Spleen (tissue), 11 donors: Measurements from ENCODE around the gene MAN1C1. TPM values are rescaled to one million over a fixed set of nuclear protein-coding genes. Genes with fewer than 3 reads are reported as not detected.
"Not testable (repeated sequence)": the region's sequence is repeated elsewhere in the genome, so short reads cannot be mapped to it uniquely, and the experiment has no call there.

Source experiments
- DNase-seq: peaks from one replicate; pipeline ENCODE4 v3.0.0-alpha.2; 2020
- H3K27ac ChIP-seq, 8 donors: fragments of 200-600 bp; sonication (generic) in 7 of 8; 1 replicate in 4 of 8; 2 replicates in 4 of 8; pipeline versions ENCODE4 v1.5.0 to v1.8.0; 2016 to 2021; ENCODE audit warnings: inconsistent platforms in 4 of 8, mild to moderate bottlenecking in 4 of 8, moderate library complexity in 1 of 8
- H3K27me3 ChIP-seq, 7 donors: fragments of 200-600 bp; sonication (generic) in 6 of 7; replicated peaks in 1 of 7; 1 replicate in 4 of 7; 2 replicates in 3 of 7; pipeline versions ENCODE4 v1.5.0 to v1.8.0; 2016 to 2021; ENCODE audit warnings: inconsistent platforms in 3 of 7, mild to moderate bottlenecking in 1 of 7
- H3K36me3 ChIP-seq, 6 donors: fragments of 200-600 bp; sonication (generic) in 5 of 6; 1 replicate in 4 of 6; 2 replicates in 2 of 6; pipeline versions ENCODE4 v1.5.0 to v1.8.0; 2016 to 2021; ENCODE audit warnings: inconsistent platforms in 2 of 6
- H3K4me1 ChIP-seq, 6 donors: fragments of 200-600 bp; sonication (generic) in 5 of 6; 1 replicate in 3 of 6; 2 replicates in 3 of 6; pipeline versions ENCODE4 v1.5.0 to v1.8.0; 2016 to 2021; ENCODE audit warnings: inconsistent platforms in 3 of 6
- H3K4me3 ChIP-seq, 8 donors: fragments of 200-600 bp; sonication (generic) in 7 of 8; 1 replicate in 4 of 8; 2 replicates in 4 of 8; pipeline versions ENCODE4 v1.5.0 to v1.8.0; 2016 to 2021; ENCODE audit warnings: inconsistent platforms in 4 of 8, mild to moderate bottlenecking in 4 of 8, moderate library complexity in 2 of 8
- H3K9me3 ChIP-seq, 8 donors: fragments of 200-600 bp; sonication (generic) in 7 of 8; 1 replicate in 4 of 8; 2 replicates in 4 of 8; pipeline versions ENCODE4 v1.5.0 to v1.8.0; 2016 to 2021; ENCODE audit warnings: inconsistent platforms in 4 of 8
- CTCF ChIP-seq, 11 experiments: fragments of 200-600 bp in 7 of 11; fragments of 450-650 bp in 4 of 11; sonication (generic) in 4 of 11; IDR thresholded peaks in 8 of 11; conservative IDR thresholded peaks in 3 of 11; 1 replicate in 7 of 11; 2 replicates in 4 of 11; pipeline versions ENCODE4 v1.4.0 to v1.8.0; 2016 to 2021; ENCODE audit warnings: antibody characterized with exemption in 11 of 11, inconsistent platforms in 4 of 11, mild to moderate bottlenecking in 1 of 11
- POLR2A ChIP-seq, 3 donors: fragments of 450-650 bp; IDR thresholded peaks; one replicate each; pipeline ENCODE4 v1.5.1; 2017; ENCODE audit warnings: antibody characterized with exemption in 3 of 3, mild to moderate bottlenecking in 1 of 3
- POLR2AphosphoS5 ChIP-seq, 3 donors: sonication (generic); formaldehyde crosslinking; IDR thresholded peaks; one replicate each; pipeline ENCODE4 v1.5.1; 2017; ENCODE audit warnings: antibody characterized with exemption in 3 of 3
- WGBS, 5 donors: extraction: QIAGEN DNeasy Blood & Tissue Kit in 3 of 5; methylation state at CpG; one replicate each; pipeline versions ENCODE4 v1.1.5 to v1.1.7; 2013 to 2018; 5-methylcytosine and 5-hydroxymethylcytosine counted together
- intact Hi-C: fragments of 100-400 bp; cut with DNase I; formaldehyde crosslinking; loops from one replicate; pipeline ENCODE4 v1.15.0; 2023; ENCODE audit warnings: low total_unique reads
- polyA plus RNA-seq, 3 donors: library from polyadenylated mRNA; stranded (reverse); fragments of 200-250 nt; gene quantifications; one replicate each; pipeline ENCODE4 v1.2.1, GENCODE V29; 2013
- total RNA-seq, 7 donors: library from RNA; depleted of rRNA in 3 of 7; stranded (reverse); fragments of >200 nt in 3 of 7; fragmentation: NEBNext Ultra II Directional in 4 of 7; extraction: Animal tissue kit (Norgen Biotek cat#: 25700) in 4 of 7; gene quantifications; one replicate each; pipeline versions ENCODE4 v1.1.0 to v1.2.1, GENCODE V29; 2016 to 2021
- donor health status: healthy with polysubstance abuse.
- donor health status: DM: no; HTN: no; CAD: no; lungs with moderate emphysema.
- donor health status: DM: no; HTN: no; CAD: no.
- donor health status: Bipolar disorder and iron deficiency.
- donor health status: healthy.
- donor health status: DM: no; HTN: no; CAD: no.
- donor health status: DM: yes; HTN: yes; CAD: no.

The MAN1C1 gene
- total and polyA plus RNA-seq, 10 donors = 4.6 to 54.3 (median 41.1) TPM

- intact Hi-C loops = no loop called here
Observed at GRCh38 chr1:25598879-25599278, 17.7 kb upstream of the MAN1C1 start.

GRCh38 chr1:25599969-25600610 is 16.5 kb upstream of the MAN1C1 start:
- no peak for TF ChIP-seq CTCF (IDR thresholded peaks at IDR 0.05 in 8 of 11, conservative IDR thresholded peaks at IDR 0.05 in 3 of 11)
- TF ChIP-seq POLR2AphosphoS5 (IDR thresholded peaks at IDR 0.05) = no peak
- no peak for TF ChIP-seq POLR2A (IDR thresholded peaks at IDR 0.05)
- intact Hi-C loops = no loop called here
- no peaks in the 10 kb centered on the region for H3K36me3 ChIP-seq
- no peak overlapping the region for H3K4me3 ChIP-seq
- DNase-seq = no peak
- H3K27me3 ChIP-seq = no peaks in the 10 kb centered on the region
- peaks cover 0 to 6% (median 0%) of the 10 kb centered on the region in 8 donors for H3K9me3 ChIP-seq
- H3K4me1 ChIP-seq = peaks cover 0 to 5% (median 0%) of the 10 kb centered on the region in 6 donors
- no peak overlapping the region for H3K27ac ChIP-seq
- WGBS, 5 donors = 73 to 83% (median 78%) methylated on average over 7 of the region's 7 CpGs

More at GRCh38 chr1:25598879-25599278, 17.7 kb upstream of the MAN1C1 start:
- Histone ChIP-seq H3K27me3 (no peaks in the 10 kb centered on the region), H3K4me1 (peaks cover 0 to 5% (median 0%) of the 10 kb centered on the region in 6 donors), H3K9me3 (peaks cover 0 to 6% (median 0%) of the 10 kb centered on the region in 8 donors), H3K36me3 (no peaks in the 10 kb centered on the region), H3K27ac (no peak overlapping the region), H3K4me3 (no peak overlapping the region)
- WGBS, 5 donors = 83 to 100% (median 97%) methylated on average over 1 of the region's 1 CpG
- TF ChIP-seq POLR2A (IDR thresholded peaks at IDR 0.05) (no peak), CTCF (IDR thresholded peaks at IDR 0.05 in 8 of 11, conservative IDR thresholded peaks at IDR 0.05 in 3 of 11) (no peak), POLR2AphosphoS5 (IDR thresholded peaks at IDR 0.05) (no peak)
- DNase-seq = no peak

- H3K27ac ChIP-seq, H3K9me3 ChIP-seq, H3K36me3 ChIP-seq, intact Hi-C loops, DNase-seq, H3K4me3 ChIP-seq, H3K27me3 ChIP-seq, H3K4me1 ChIP-seq: not testable (repeated sequence)
- WGBS, 5 donors = 79 to 86% (median 81%) methylated on average over 5 of the region's 5 CpGs
Observed at GRCh38 chr1:25600971-25601699, 15.5 kb upstream of the MAN1C1 start.

GRCh38 chr1:25603779-25604538 is 12.6 kb upstream of the MAN1C1 start:
- intact Hi-C loops = not testable (repeated sequence)

GRCh38 chr1:25607123-25607522 is 9.5 kb upstream of the MAN1C1 start:
- no peak overlapping the region for H3K4me3 ChIP-seq
- 90 to 98% (median 95%) methylated on average over 5 of the region's 5 CpGs for WGBS, 5 donors

More at GRCh38 chr1:25603779-25604538, 12.6 kb upstream of the MAN1C1 start:
- H3K36me3 ChIP-seq, DNase-seq, H3K27ac ChIP-seq, H3K9me3 ChIP-seq, H3K4me3 ChIP-seq, H3K27me3 ChIP-seq: not testable (repeated sequence)
- 88 to 96% (median 93%) methylated on average over 11 to 46 of the region's 55 CpGs; no CpG with 5 or more reads in 1 of the 5 donors for WGBS, 5 donors
- H3K4me1 ChIP-seq = peaks cover 0 to 13% (median 7%) of the 10 kb centered on the region in 6 donors

More at GRCh38 chr1:25607123-25607522, 9.5 kb upstream of the MAN1C1 start:
- H3K27me3 ChIP-seq = peaks cover 0 to 7% (median 0%) of the 10 kb centered on the region in 7 donors
- no peak for DNase-seq
- intact Hi-C loops = no loop called here
- H3K27ac ChIP-seq = no peak overlapping the region
- TF ChIP-seq CTCF (IDR thresholded peaks at IDR 0.05 in 8 of 11, conservative IDR thresholded peaks at IDR 0.05 in 3 of 11) (no peak), POLR2A (IDR thresholded peaks at IDR 0.05) (no peak)
- H3K4me1 ChIP-seq = peaks cover 0 to 35% (median 27%) of the 10 kb centered on the region in 6 donors
- no peaks in the 10 kb centered on the region for H3K9me3 ChIP-seq
- no peaks in the 10 kb centered on the region for H3K36me3 ChIP-seq
